SH-SY5Y (cell line): ENCODE data around the gene MIXL1.

ENCODE experiments used
- GATA2 ChIP-seq: IDR thresholded peaks from 2 replicates; pipeline ENCODE4 v1.6.1; 2011; ENCODE audit warnings: mild to moderate bottlenecking, low read depth, low read length
- GATA3 ChIP-seq: IDR thresholded peaks from 2 replicates; pipeline ENCODE4 v1.6.1; 2011; ENCODE audit warnings: low read depth, mild to moderate bottlenecking, low read length, moderate library complexity

DNA sequence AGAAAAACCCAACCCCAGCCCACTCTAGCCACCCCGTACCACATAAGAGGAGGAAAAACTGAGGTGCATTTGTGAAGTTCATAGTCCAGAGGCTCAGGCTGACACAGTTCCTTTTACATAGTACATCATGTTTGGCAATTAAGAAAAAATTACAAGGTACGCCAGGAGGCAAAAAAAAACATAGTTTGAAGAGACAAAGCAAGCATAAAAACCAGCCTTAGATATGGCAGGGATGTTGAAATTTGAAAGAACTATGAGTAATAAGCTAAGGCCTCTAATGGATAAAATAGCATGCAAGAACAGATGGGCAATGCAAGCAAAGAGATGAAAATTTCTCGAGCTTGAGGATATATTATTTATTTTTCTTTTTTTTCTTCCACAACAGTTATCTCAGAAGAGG is 31.9 kb downstream of the MIXL1 start:
- TF ChIP-seq GATA3 (no peak), GATA2 (no peak)
